BE2C (cell line): ENCODE results near the gene PTPRM.

Experiments used
- DNase-seq: peaks from one replicate; pipeline ENCODE4 v3.0.0-alpha.2; 2020
- H3K27me3 ChIP-seq: fragments of 250-450 bp; sonication (Bioruptor Pico); 2 replicates; pipeline ENCODE4 v1.5.1; 2020; ENCODE audit warnings: mild to moderate bottlenecking
- H3K36me3 ChIP-seq: fragments of 250-450 bp; sonication (Bioruptor Pico); 2 replicates; pipeline ENCODE4 v1.5.1; 2020; ENCODE audit warnings: mild to moderate bottlenecking
- H3K4me1 ChIP-seq: fragments of 250-450 bp; sonication (Bioruptor Pico); 2 replicates; pipeline ENCODE4 v1.5.1; 2020
- H3K4me3 ChIP-seq: 2 replicates; pipeline ENCODE4 v1.5.1; 2011; ENCODE audit warnings: low read depth, low read length
- H3K9me3 ChIP-seq: fragments of 250-450 bp; sonication (Bioruptor Pico); 2 replicates; pipeline ENCODE4 v1.5.1; 2020
- TF ChIP-seq, protein P1 (sequence below): IDR thresholded peaks from 2 replicates; pipeline ENCODE4 v1.5.1; 2012; ENCODE audit warnings: mild to moderate bottlenecking, low read depth, low read length

Gene PTPRM

DNA sequence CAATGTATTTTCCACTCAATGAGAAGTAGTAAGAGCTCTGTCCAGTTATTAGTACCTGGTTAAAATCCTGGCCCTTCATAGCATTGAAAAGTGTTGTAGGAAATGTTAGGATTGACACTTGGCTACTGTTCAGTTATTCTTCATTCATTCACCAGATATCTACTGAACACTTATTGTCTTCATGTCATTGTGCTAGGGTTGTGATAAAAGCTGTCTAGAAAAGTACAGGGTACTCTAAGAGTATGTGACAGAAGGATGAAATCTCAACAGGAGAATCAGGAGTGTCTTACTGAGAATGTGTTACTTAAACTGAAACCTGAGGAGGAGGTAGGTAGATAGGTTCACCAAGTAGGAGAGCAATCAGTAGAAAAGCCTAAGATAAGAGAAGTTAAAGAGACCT, 530.3 kb downstream of the PTPRM start:
- TF ChIP-seq, protein P1, sequence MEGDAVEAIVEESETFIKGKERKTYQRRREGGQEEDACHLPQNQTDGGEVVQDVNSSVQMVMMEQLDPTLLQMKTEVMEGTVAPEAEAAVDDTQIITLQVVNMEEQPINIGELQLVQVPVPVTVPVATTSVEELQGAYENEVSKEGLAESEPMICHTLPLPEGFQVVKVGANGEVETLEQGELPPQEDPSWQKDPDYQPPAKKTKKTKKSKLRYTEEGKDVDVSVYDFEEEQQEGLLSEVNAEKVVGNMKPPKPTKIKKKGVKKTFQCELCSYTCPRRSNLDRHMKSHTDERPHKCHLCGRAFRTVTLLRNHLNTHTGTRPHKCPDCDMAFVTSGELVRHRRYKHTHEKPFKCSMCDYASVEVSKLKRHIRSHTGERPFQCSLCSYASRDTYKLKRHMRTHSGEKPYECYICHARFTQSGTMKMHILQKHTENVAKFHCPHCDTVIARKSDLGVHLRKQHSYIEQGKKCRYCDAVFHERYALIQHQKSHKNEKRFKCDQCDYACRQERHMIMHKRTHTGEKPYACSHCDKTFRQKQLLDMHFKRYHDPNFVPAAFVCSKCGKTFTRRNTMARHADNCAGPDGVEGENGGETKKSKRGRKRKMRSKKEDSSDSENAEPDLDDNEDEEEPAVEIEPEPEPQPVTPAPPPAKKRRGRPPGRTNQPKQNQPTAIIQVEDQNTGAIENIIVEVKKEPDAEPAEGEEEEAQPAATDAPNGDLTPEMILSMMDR: no peak
- Histone ChIP-seq H3K9me3 (no peaks in the 10 kb centered on the region), H3K27me3 (no peaks in the 10 kb centered on the region), H3K36me3 (no peaks in the 10 kb centered on the region), H3K4me3 (no peak overlapping the region), H3K4me1 (no peaks in the 10 kb centered on the region)
- no peak for DNase-seq

DNA sequence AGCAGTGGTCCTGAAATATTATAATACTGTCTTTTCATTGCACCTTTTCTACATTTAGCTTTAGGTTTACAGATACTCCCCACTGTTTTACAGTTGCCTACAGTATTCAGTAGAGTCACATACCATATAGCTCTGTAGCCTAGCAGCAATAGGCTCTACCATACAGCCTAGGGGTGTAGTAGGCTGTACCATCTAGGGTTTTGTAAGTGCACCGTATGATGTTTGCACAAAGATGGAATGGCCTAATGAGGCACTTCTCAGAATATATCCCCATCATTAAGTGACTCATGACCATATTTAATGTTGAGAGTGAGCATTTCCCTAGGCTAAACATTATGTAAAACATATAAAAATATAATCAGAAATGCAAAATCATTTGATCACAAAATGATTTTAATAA, 530.8 kb downstream of the PTPRM start:
- no peak overlapping the region for H3K4me3 ChIP-seq
- TF ChIP-seq, protein P1: no peak
- no peaks in the 10 kb centered on the region for H3K36me3 ChIP-seq
- no peaks in the 10 kb centered on the region for H3K4me1 ChIP-seq
- no peak for DNase-seq
- H3K27me3 ChIP-seq: no peaks in the 10 kb centered on the region
- H3K9me3 ChIP-seq: no peaks in the 10 kb centered on the region

DNA sequence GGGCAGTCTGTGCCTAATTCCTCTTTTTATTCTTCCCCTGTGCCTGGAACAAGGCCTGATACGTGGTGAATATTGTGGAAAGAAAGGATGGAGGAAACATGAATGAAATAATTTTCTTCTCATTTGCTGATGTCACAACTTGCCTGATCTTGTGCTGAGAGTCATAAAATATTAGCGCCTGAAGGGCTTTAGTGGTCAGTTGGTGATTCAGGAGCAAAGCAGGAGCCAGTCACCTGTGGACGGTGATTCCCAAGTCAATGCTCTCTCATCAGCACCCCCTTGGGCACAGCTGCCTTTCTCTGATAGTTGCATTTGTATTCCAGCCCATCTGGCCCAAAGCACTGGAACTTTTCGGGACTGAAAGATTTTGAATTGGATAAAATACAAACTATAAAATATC, 539.5 kb downstream of the PTPRM start:
- Histone ChIP-seq H3K27me3 (no peaks in the 10 kb centered on the region), H3K9me3 (no peaks in the 10 kb centered on the region), H3K36me3 (no peaks in the 10 kb centered on the region), H3K4me3 (no peak overlapping the region), H3K4me1 (no peaks in the 10 kb centered on the region)
- TF ChIP-seq, protein P1: no peak
- no peak for DNase-seq

DNA sequence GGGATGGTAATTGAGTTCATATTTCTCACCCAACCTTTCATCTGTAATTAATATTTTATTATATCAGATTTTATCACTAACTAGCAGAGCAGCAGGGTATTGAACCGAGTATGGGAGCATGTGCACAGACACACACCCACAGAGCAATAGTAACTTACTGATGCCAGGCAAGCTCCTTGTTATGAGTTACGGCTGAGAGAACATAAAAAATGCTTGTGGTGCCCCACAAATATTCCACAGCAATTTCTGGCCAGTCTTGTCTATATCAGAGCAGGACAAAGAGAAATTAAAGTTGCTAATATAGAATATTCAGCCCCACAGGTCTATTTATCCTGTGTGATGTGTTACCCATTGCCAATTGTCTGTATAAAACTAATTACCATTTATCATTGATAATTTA, 540.3 kb downstream of the PTPRM start:
- H3K36me3 ChIP-seq: no peaks in the 10 kb centered on the region
- H3K4me3 ChIP-seq: no peak overlapping the region

DNA sequence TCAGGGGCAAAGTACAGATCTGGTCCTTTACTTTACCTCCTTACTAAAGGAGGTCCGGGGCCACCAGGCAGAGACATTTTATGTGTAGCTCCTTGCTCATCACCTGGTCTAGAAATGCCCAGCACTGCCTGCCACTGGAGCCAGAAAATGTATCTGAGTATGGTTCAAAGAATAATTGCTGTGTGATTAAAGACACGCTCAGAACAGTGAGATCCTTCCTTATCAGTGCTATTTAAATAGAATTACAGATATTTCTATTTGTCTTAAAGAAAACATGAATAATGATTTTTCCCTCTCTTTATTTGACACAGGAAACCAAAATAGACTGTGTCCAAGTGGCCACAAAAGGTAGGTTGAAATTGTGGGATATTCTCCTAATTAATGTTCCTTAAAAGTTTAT, 547.4 kb downstream of the PTPRM start:
- H3K4me1 ChIP-seq: no peaks in the 10 kb centered on the region
- H3K36me3 ChIP-seq: no peaks in the 10 kb centered on the region
- no peak for DNase-seq
- H3K9me3 ChIP-seq: no peaks in the 10 kb centered on the region
- no peak overlapping the region for H3K4me3 ChIP-seq
- H3K27me3 ChIP-seq: no peaks in the 10 kb centered on the region
- TF ChIP-seq, protein P1: no peak

More for the DNA sequence above, 540.3 kb downstream of the PTPRM start:
- Histone ChIP-seq H3K9me3 (no peaks in the 10 kb centered on the region), H3K27me3 (no peaks in the 10 kb centered on the region), H3K4me1 (no peaks in the 10 kb centered on the region)
- TF ChIP-seq, protein P1: no peak
- no peak for DNase-seq

DNA sequence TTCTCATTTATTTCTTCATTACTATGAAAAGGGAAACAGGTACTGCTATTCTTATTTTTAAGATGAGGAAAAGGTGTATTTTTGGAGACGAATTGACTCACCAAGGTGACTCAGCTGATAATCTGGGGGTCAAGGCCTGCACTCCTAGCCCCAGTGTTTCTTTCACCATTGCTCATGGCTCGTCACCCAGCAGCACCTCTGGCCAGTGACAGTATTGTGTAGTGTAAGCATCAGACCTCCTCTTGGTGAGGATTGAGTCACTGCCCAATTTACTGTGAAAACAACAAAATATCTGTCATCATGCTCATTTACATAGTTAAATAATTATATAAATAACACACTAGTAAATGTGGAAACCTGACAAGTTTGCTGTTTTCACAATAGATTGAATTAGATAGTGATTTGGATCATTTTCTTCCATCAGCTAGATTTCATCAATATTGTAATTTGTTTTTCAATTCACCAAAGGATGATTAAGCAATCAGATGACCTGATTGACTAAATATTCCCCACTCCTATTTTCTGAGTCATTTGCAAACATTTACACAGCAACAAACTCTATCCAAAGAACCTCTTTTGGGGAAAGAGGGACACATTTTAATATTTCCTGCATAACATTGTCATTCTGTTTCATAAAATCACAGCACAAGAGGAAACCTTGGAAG, 549.4 kb downstream of the PTPRM start:
- Histone ChIP-seq H3K4me3 (no peak overlapping the region), H3K27me3 (no peaks in the 10 kb centered on the region), H3K9me3 (no peaks in the 10 kb centered on the region), H3K4me1 (no peaks in the 10 kb centered on the region), H3K36me3 (no peaks in the 10 kb centered on the region)
- TF ChIP-seq, protein P1: no peak
- DNase-seq: no peak
